Astrocyte of the spinal cord (primary cell): ENCODE measurements around the gene FSD1.

Experiments used
- DNase-seq: peaks from one replicate; pipeline ENCODE4 v3.0.0; 2011; ENCODE audit warnings: low read depth, low spot score
- H3K4me3 ChIP-seq: 2 replicates; pipeline ENCODE4 v1.5.1; 2011; ENCODE audit warnings: low read depth, mild to moderate bottlenecking, low read length, moderate library complexity
- CTCF ChIP-seq: IDR thresholded peaks from 2 replicates; pipeline ENCODE4 v1.5.1; 2012; ENCODE audit warnings: low read depth, mild to moderate bottlenecking, low read length, inconsistent platforms
- in situ Hi-C: cut with HindIII; loops from 2 replicates; pipeline ENCODE4 v1.10.0; 2017; ENCODE audit warnings: low sequenced_read_pairs

The FSD1 gene

GRCh38 chr19:4304538-4305256 is at the start of gene FSD1:
Gene FSD1 (plus strand): TSS chr19:4304598. CDS start chr19:4304747, 149 bp downstream.
- peak; percentile 42 for DNase-seq
- peak within 1 kb of the TSS; percentile 47 for H3K4me3 ChIP-seq
- in situ Hi-C loops, result no loop called here
- TF ChIP-seq CTCF, result no peak

DNA sequence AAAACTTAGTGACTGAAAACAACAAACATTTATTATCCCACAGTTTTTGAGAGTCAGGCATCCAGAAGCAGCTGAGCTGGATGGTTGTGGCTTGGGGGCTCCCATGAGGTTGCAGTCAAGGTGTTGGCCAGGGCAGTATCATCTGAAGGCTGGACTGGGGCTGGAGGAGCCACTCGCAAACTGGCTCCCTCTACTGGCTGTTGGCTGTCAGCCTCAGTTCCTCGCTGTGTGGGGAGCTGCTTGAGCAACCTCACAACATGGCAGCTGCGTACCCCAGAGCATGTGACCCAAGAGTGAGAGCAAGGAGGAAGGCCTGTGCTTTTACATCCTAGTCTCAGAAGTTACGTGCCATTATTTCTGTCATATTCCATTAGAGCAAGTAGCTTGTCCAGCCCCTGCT is 47.8 kb upstream of the FSD1 start:
- no peak for DNase-seq
- peak; percentile 7 for TF ChIP-seq CTCF
- H3K4me3 ChIP-seq, result no peak overlapping the region
- in situ Hi-C loops, result no loop called here

DNA sequence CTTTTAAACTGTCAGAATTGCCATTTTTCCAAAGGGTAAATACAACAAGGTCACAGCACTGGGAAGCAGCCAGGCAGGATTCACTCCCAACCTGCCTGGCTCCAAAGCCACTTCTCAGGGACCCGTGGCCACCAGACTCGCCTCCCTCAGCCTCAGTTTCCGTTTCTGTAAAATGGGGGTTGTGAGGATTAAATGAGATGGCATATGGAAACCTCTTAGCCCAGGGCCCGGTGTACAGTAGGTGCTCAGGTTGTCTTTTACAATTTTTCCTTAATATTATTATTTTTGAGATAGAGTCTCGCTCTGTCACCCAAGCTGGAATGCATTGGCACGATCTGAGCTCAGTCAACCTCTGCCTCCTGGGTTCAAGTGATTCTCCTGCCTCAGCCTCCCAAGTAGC is 47.4 kb upstream of the FSD1 start:
- no peak for DNase-seq
- in situ Hi-C loops, result no loop called here
- no peak overlapping the region for H3K4me3 ChIP-seq
- no peak for TF ChIP-seq CTCF

DNA sequence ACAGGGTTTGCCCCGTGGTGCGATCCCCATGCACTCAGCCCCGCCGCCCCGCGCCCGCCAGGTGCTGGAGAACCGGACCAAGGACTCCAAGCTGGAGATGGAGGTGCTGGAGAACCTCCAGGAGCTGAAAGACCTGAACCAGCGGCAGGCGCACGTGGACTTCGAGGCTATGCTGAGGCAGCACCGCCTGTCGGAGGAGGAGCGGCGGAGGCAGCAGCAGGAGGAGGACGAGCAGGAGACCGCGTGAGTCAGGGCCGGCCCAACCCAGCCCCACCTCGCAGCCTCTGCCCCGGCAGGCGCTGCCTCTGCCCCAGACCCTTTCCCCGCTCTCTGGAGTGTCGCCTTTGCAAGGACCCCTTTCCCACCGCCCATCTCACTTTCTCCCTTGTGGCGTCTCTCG is 46.2 kb upstream of the FSD1 start:
- no peak for DNase-seq
- in situ Hi-C loops, result no loop called here
- no peak for TF ChIP-seq CTCF

GRCh38 chr19:4260613-4261191 is 43.7 kb upstream of the FSD1 start:
- in situ Hi-C loops, result no loop called here

More for the DNA sequence above, 46.2 kb upstream of the FSD1 start:
- H3K4me3 ChIP-seq, result no peak overlapping the region

DNA sequence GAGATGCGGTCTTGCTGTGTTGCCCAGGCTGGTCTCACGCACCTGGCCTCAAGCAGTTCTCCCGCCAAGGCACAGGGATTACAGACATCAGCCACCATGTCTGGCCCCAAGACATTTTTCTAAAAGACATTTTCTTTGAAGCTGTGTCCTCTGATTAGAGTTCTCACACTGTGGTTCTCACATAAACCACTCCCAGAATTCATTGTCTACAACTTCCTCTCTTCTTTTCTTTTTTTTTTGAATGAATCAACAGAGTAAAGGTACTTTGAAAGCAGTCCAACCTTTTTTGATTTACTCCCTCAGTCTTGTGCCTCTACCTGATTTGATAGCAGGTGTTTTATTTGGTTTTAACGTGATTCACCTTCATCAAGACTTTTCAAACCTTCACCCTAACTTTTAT is 39.6 kb upstream of the FSD1 start:
- H3K4me3 ChIP-seq, result no peak overlapping the region
- no peak for TF ChIP-seq CTCF
- DNase-seq, result no peak
- in situ Hi-C loops, result no loop called here

More at GRCh38 chr19:4260613-4261191, 43.7 kb upstream of the FSD1 start:
- no peak overlapping the region for H3K4me3 ChIP-seq
- no peak for TF ChIP-seq CTCF
- no peak for DNase-seq
